ENCODE measurements around the gene LINC00237.

Gene LINC00237

GRCh38 chr20:21113697-21114096, 7.5 kb upstream of the LINC00237 start:
- no peak for TF ChIP-seq ZFX (IDR thresholded peaks at IDR 0.05)
- TF ChIP-seq CTCF (conservative IDR thresholded peaks at IDR 0.05): no peak
- H3K27ac ChIP-seq: no peak overlapping the region

- TF ChIP-seq CTCF (conservative IDR thresholded peaks at IDR 0.05): no peak
- no peak for TF ChIP-seq ZFX (IDR thresholded peaks at IDR 0.05)
- H3K27ac ChIP-seq: no peak overlapping the region
These were observed 5.3 kb upstream of the LINC00237 start for GRCh38 chr20:21111416-21111815.

- TF ChIP-seq ZFX (IDR thresholded peaks at IDR 0.05) (no peak), CTCF (conservative IDR thresholded peaks at IDR 0.05) (no peak)
These were observed 4.7 kb upstream of the LINC00237 start for GRCh38 chr20:21110811-21111210.

GRCh38 chr20:21109144-21109543, 3.0 kb upstream of the LINC00237 start:
- H3K27ac ChIP-seq: no peak overlapping the region
- no peak for TF ChIP-seq ZFX (IDR thresholded peaks at IDR 0.05)
- TF ChIP-seq CTCF (conservative IDR thresholded peaks at IDR 0.05): no peak

More at GRCh38 chr20:21110811-21111210, 4.7 kb upstream of the LINC00237 start:
- no peak overlapping the region for H3K27ac ChIP-seq

- TF ChIP-seq CTCF (conservative IDR thresholded peaks at IDR 0.05) (no peak), ZFX (IDR thresholded peaks at IDR 0.05) (no peak)
These were observed 558 bp downstream of the LINC00237 start for GRCh38 chr20:21105429-21106170.

GRCh38 chr20:21104921-21105320, 1.2 kb downstream of the LINC00237 start:
- no peak for TF ChIP-seq ZFX (IDR thresholded peaks at IDR 0.05)
- no peak for TF ChIP-seq CTCF (conservative IDR thresholded peaks at IDR 0.05)
- H3K27ac ChIP-seq: no peak overlapping the region

More at GRCh38 chr20:21105429-21106170, 558 bp downstream of the LINC00237 start:
- no peak overlapping the region for H3K27ac ChIP-seq

GRCh38 chr20:21104466-21104761, 1.7 kb downstream of the LINC00237 start:
- no peak for TF ChIP-seq CTCF (conservative IDR thresholded peaks at IDR 0.05)
- TF ChIP-seq ZFX (IDR thresholded peaks at IDR 0.05): no peak
- no peak overlapping the region for H3K27ac ChIP-seq

Data from C4-2B (cell line).